H9 (cell line): ENCODE results near the gene ZNF423. TPM values are rescaled to one million over a fixed set of nuclear protein-coding genes. Genes with fewer than 3 reads are reported as not detected.

Source experiments
- DNase-seq: peaks from one replicate; pipeline ENCODE4 v3.0.0-alpha.2; 2017
- H2AFZ ChIP-seq: one replicate; pipeline ENCODE4 v1.6.1; 2013; ENCODE audit warnings: mild to moderate bottlenecking, low read length, control low read depth, moderate library complexity
- H2AK5ac ChIP-seq: 2 replicates; pipeline ENCODE4 v1.6.1; 2013; ENCODE audit warnings: low read length, control low read depth, mixed read lengths; ENCODE audit not compliant: insufficient read length
- H2BK120ac ChIP-seq: one replicate; pipeline ENCODE4 v1.6.1; 2013; ENCODE audit warnings: low read depth, mild to moderate bottlenecking, low read length, control low read depth, inconsistent platforms; ENCODE audit not compliant: poor library complexity, severe bottlenecking
- H2BK12ac ChIP-seq: 2 replicates; pipeline ENCODE4 v1.6.1; 2013; ENCODE audit warnings: low read length, control low read depth, mixed read lengths, low read depth; ENCODE audit not compliant: insufficient read length
- H2BK15ac ChIP-seq: 2 replicates; pipeline ENCODE4 v1.6.1; 2013; ENCODE audit warnings: low read depth, low read length, control low read depth
- H2BK20ac ChIP-seq: one replicate; pipeline ENCODE4 v1.6.1; 2013; ENCODE audit warnings: low read depth, mild to moderate bottlenecking, low read length, control low read depth, inconsistent platforms; ENCODE audit not compliant: poor library complexity, severe bottlenecking
- H2BK5ac ChIP-seq: 2 replicates; pipeline ENCODE4 v1.6.1; 2013; ENCODE audit warnings: low read length, control low read depth, mixed read lengths; ENCODE audit not compliant: insufficient read length
- H3K14ac ChIP-seq: 2 replicates; pipeline ENCODE4 v1.6.1; 2013; ENCODE audit warnings: low read length, control low read depth; ENCODE audit not compliant: insufficient read depth
- H3K18ac ChIP-seq: 2 replicates; pipeline ENCODE4 v1.6.1; 2013; ENCODE audit warnings: low read depth, mild to moderate bottlenecking, mixed read lengths, low read length, control low read depth; ENCODE audit not compliant: insufficient read length
- H3K23ac ChIP-seq: 2 replicates; pipeline ENCODE4 v1.6.1; 2013; ENCODE audit warnings: low read length, control low read depth, mixed read lengths, low read depth; ENCODE audit not compliant: insufficient read length
- H3K23me2 ChIP-seq: 2 replicates; pipeline ENCODE4 v1.6.1; 2013; ENCODE audit warnings: low read depth, mild to moderate bottlenecking, mixed read lengths, low read length, control low read depth; ENCODE audit not compliant: insufficient read length, poor library complexity, severe bottlenecking
- H3K27ac ChIP-seq: 2 replicates; pipeline ENCODE4 v1.5.1; 2013; ENCODE audit warnings: low read length, control low read depth, mixed read lengths, low read depth; ENCODE audit not compliant: insufficient read length
- H3K27me3 ChIP-seq: 2 replicates; pipeline ENCODE4 v1.6.1; 2013; ENCODE audit warnings: low read length, control low read depth, inconsistent platforms; ENCODE audit not compliant: insufficient read depth
- H3K4ac ChIP-seq: 2 replicates; pipeline ENCODE4 v1.6.1; 2013; ENCODE audit warnings: low read depth, mild to moderate bottlenecking, control low read depth, inconsistent platforms, low read length, moderate library complexity
- H3K4me1 ChIP-seq: 2 replicates; pipeline ENCODE4 v1.6.1; 2013; ENCODE audit warnings: low read length, control low read depth, inconsistent platforms; ENCODE audit not compliant: insufficient read depth
- H3K4me2 ChIP-seq: 2 replicates; pipeline ENCODE4 v1.6.1; 2013; ENCODE audit warnings: low read length, control low read depth, mixed read lengths; ENCODE audit not compliant: insufficient read length, insufficient read depth
- H3K56ac ChIP-seq: 2 replicates; pipeline ENCODE4 v1.6.1; 2013; ENCODE audit warnings: low read depth, mild to moderate bottlenecking, mixed read lengths, low read length, control low read depth; ENCODE audit not compliant: insufficient read length
- H3K79me1 ChIP-seq: 2 replicates; pipeline ENCODE4 v1.6.1; 2013; ENCODE audit warnings: low read depth, mild to moderate bottlenecking, moderate library complexity, low read length, control low read depth, inconsistent platforms; ENCODE audit not compliant: insufficient read depth, poor library complexity, severe bottlenecking
- H3K79me2 ChIP-seq: 2 replicates; pipeline ENCODE4 v1.6.1; 2013; ENCODE audit warnings: low read length, control low read depth, inconsistent platforms; ENCODE audit not compliant: insufficient read depth
- H3K9ac ChIP-seq: 2 replicates; pipeline ENCODE4 v1.6.1; 2013; ENCODE audit warnings: low read length, control low read depth, mixed read lengths; ENCODE audit not compliant: insufficient read length; ENCODE audit errors: extremely low read depth
- H3K9me3 ChIP-seq: one replicate; pipeline ENCODE4 v1.6.1; 2013; ENCODE audit warnings: low read depth, low read length, inconsistent platforms; ENCODE audit not compliant: control insufficient read depth
- H3T11ph ChIP-seq: one replicate; pipeline ENCODE4 v1.6.1; 2013; ENCODE audit warnings: mild to moderate bottlenecking, low read length, control low read depth, inconsistent platforms
- H4K20me1 ChIP-seq: one replicate; pipeline ENCODE4 v1.6.1; 2013; ENCODE audit not compliant: control insufficient read depth, insufficient read length, insufficient read depth
- H4K5ac ChIP-seq: 2 replicates; pipeline ENCODE4 v1.6.1; 2013; ENCODE audit warnings: low read depth, mild to moderate bottlenecking, mixed read lengths, low read length, control low read depth; ENCODE audit not compliant: insufficient read length
- H4K8ac ChIP-seq: replicated peaks from 2 replicates; pipeline ENCODE4 v1.6.1; 2013; ENCODE audit warnings: low read length, control low read depth, mixed read lengths, low read depth; ENCODE audit not compliant: insufficient read length
- H4K91ac ChIP-seq: 2 replicates; pipeline ENCODE4 v1.6.1; 2013; ENCODE audit warnings: low read depth, mild to moderate bottlenecking, moderate library complexity, mixed read lengths, low read length, control low read depth; ENCODE audit not compliant: insufficient read length
- H3K27ac Mint-ChIP-seq, 3 experiments: 2 replicates in 2 of 3; 3 replicates in 1 of 3; pipeline ENCODE4 v1.8.0; 2020 to 2021; ENCODE audit warnings: mixed read lengths in 3 of 3, mild to moderate bottlenecking in 1 of 3, moderate library complexity in 1 of 3
- H3K27me3 Mint-ChIP-seq: 2 replicates; pipeline ENCODE4 v1.8.0; 2021; ENCODE audit warnings: low read depth, mild to moderate bottlenecking, moderate library complexity, mixed read lengths
- H3K36me3 Mint-ChIP-seq, 3 experiments: 2 replicates in 2 of 3; 3 replicates in 1 of 3; pipeline ENCODE4 v1.8.0; 2020 to 2021; ENCODE audit warnings: low read depth in 3 of 3, mixed read lengths in 3 of 3; ENCODE audit not compliant: insufficient read depth in 1 of 3
- H3K4me1 Mint-ChIP-seq, 2 experiments: 2 replicates each; pipeline ENCODE4 v1.8.0; 2020; ENCODE audit warnings: mixed read lengths in 2 of 2
- H3K4me3 Mint-ChIP-seq, 2 experiments: 2 replicates in 1 of 2; 3 replicates in 1 of 2; pipeline ENCODE4 v1.8.0; 2020 to 2021; ENCODE audit warnings: mild to moderate bottlenecking in 2 of 2, mixed read lengths in 2 of 2, moderate library complexity in 1 of 2
- H3K9me3 Mint-ChIP-seq, 2 experiments: 2 replicates in 1 of 2; 3 replicates in 1 of 2; pipeline ENCODE4 v1.8.0; 2020; ENCODE audit warnings: mild to moderate bottlenecking in 2 of 2, mixed read lengths in 2 of 2, moderate library complexity in 1 of 2
- CTCF ChIP-seq: fragments of 200-600 bp; sonication (generic); conservative IDR thresholded peaks from 3 replicates; pipeline ENCODE4 v1.8.0; 2021; ENCODE audit warnings: antibody characterized with exemption, mild to moderate bottlenecking
- WGBS: extraction: QIAGEN DNeasy Blood & Tissue Kit; methylation state at CpG from one replicate; pipeline ENCODE4 v1.1.7; 2013; ENCODE audit warnings: missing lambda C conversion rate, low lambda C conversion rate, mixed read lengths; ENCODE audit not compliant: insufficient read length; ENCODE audit errors: extremely low coverage; 5-methylcytosine and 5-hydroxymethylcytosine counted together
- total RNA-seq: library from RNA; stranded (reverse); gene quantifications from 2 replicates; pipeline ENCODE4 v1.2.1, GENCODE V29; 2021

Gene ZNF423
- total RNA-seq, 1 experiment from 2014 or later, result 51.5 TPM

GRCh38 chr16:49750341-49751000 lies 105.4 kb downstream of the ZNF423 start:
- Histone ChIP-seq H3K18ac (no peak overlapping the region), H4K20me1 (no peaks in the 10 kb centered on the region), H3K79me2 (no peaks in the 10 kb centered on the region; the same call in 1 of the 2 replicates), H3K14ac (peak overlapping the region; percentile 39; the same call in 1 of the 2 replicates), H3K9ac (no peak overlapping the region), H3K23ac (no peak overlapping the region), H2BK15ac (no peak overlapping the region), H2BK120ac (no peak overlapping the region), H2BK5ac (no peak overlapping the region), H2BK20ac (no peak overlapping the region), H4K91ac (no peak overlapping the region), H4K5ac (no peak overlapping the region), H3K27me3 (no peaks in the 10 kb centered on the region), H3K4ac (no peak overlapping the region), H2BK12ac (no peak overlapping the region), H3K4me2 (no peak overlapping the region), H3K4me1 (peaks cover 17% of the 10 kb centered on the region; the same call in 1 of the 2 replicates), H3K56ac (no peak overlapping the region), H2AK5ac (no peak overlapping the region), H3K79me1 (no peaks in the 10 kb centered on the region), H3K23me2 (peaks cover 3% of the 10 kb centered on the region), H4K8ac (no peak overlapping the region), H3T11ph (no peak overlapping the region), H3K27ac (no peak overlapping the region), H3K9me3 (no peaks in the 10 kb centered on the region), H2AFZ (no peak overlapping the region)
- peak overlapping the region; percentile 22 to 66 (median 35); a peak in 5 of 7 replicates for H3K27ac Mint-ChIP-seq
- TF ChIP-seq CTCF, result no peak
- peaks cover 0 to 4% (median 0%) of the 10 kb centered on the region in 3 experiments; a peak in 1 of 7 replicates for H3K36me3 Mint-ChIP-seq
- no peak overlapping the region for H3K4me3 Mint-ChIP-seq
- no peaks in the 10 kb centered on the region for H3K9me3 Mint-ChIP-seq
- WGBS, result no CpG with 5 or more reads among the region's 15 CpGs
- DNase-seq, result no peak
- H3K27me3 Mint-ChIP-seq, result no peaks in the 10 kb centered on the region; the same call in 1 of the 2 replicates
- H3K4me1 Mint-ChIP-seq, result peaks cover 48 to 67% of the 10 kb centered on the region in 2 experiments
